CD4-positive, CD25-positive, alpha-beta regulatory T cell (primary cell): Measurements from ENCODE around the gene MTHFR. TPM values are rescaled to one million over a fixed set of nuclear protein-coding genes. Genes with fewer than 3 reads are reported as not detected.

Experiments used
- ATAC-seq, 2 donors: fragments of 150-1000 bp; cut with Tn5 transposase; one replicate each; pipeline ENCODE4 v1.10.0; 2021; ENCODE audit warnings: low read depth in 2 of 2, moderate number of reproducible peaks in 2 of 2, moderate library complexity in 1 of 2
- DNase-seq, 3 donors: peaks; one replicate each; pipeline versions ENCODE4 v3.0.0 to v3.0.0-alpha.2; 2012 to 2022; ENCODE audit warnings: mixed read lengths in 1 of 3
- H3K27ac ChIP-seq: one replicate; pipeline ENCODE4 v1.7.0; 2013; ENCODE audit warnings: mild to moderate bottlenecking, low read length; ENCODE audit not compliant: insufficient read depth, poor library complexity, severe bottlenecking
- H3K27me3 ChIP-seq: one replicate; pipeline ENCODE4 v1.7.0; 2013; ENCODE audit warnings: low read length; ENCODE audit not compliant: control insufficient read depth, insufficient read depth
- H3K36me3 ChIP-seq: one replicate; pipeline ENCODE4 v1.7.0; 2013; ENCODE audit warnings: mild to moderate bottlenecking, low read length, moderate library complexity; ENCODE audit not compliant: control insufficient read depth, insufficient read depth
- H3K4me1 ChIP-seq: 2 replicates; pipeline ENCODE4 v1.7.0; 2013; ENCODE audit warnings: mild to moderate bottlenecking, low read length; ENCODE audit not compliant: insufficient read depth, control insufficient read depth, poor library complexity, severe bottlenecking
- H3K4me3 ChIP-seq: one replicate; pipeline ENCODE4 v1.7.0; 2013; ENCODE audit warnings: low read depth, mild to moderate bottlenecking, low read length, moderate library complexity
- H3K9me3 ChIP-seq, 2 experiments: 1 replicate in 1 of 2; 2 replicates in 1 of 2; pipeline ENCODE4 v1.7.0; 2013; ENCODE audit warnings: low read length in 2 of 2, mild to moderate bottlenecking in 1 of 2, moderate library complexity in 1 of 2; ENCODE audit not compliant: control insufficient read depth in 2 of 2
- H3K27ac Mint-ChIP-seq, 3 donors: one replicate each; pipeline ENCODE4 v1.8.0; 2020 to 2022; ENCODE audit warnings: mild to moderate bottlenecking in 3 of 3, mixed read lengths in 3 of 3, moderate library complexity in 2 of 3
- H3K27me3 Mint-ChIP-seq: one replicate; pipeline ENCODE4 v1.8.0; 2022; ENCODE audit warnings: mild to moderate bottlenecking, mixed read lengths
- H3K36me3 Mint-ChIP-seq: one replicate; pipeline ENCODE4 v1.8.0; 2020; ENCODE audit warnings: mixed read lengths
- H3K4me1 Mint-ChIP-seq, 4 donors: one replicate each; pipeline ENCODE4 v1.8.0; 2020 to 2022; ENCODE audit warnings: mixed read lengths in 4 of 4, mild to moderate bottlenecking in 1 of 4
- H3K4me3 Mint-ChIP-seq, 4 donors: one replicate each; pipeline ENCODE4 v1.8.0; 2020 to 2022; ENCODE audit warnings: mild to moderate bottlenecking in 4 of 4, mixed read lengths in 4 of 4, moderate library complexity in 3 of 4
- H3K9me3 Mint-ChIP-seq, 7 donors: one replicate each; pipeline ENCODE4 v1.8.0; 2020 to 2022; ENCODE audit warnings: mixed read lengths in 7 of 7, mild to moderate bottlenecking in 3 of 7, moderate library complexity in 2 of 7
- polyA plus RNA-seq, 4 donors: library from polyadenylated mRNA; unstranded; fragments of 300-500 nt; fragmentation: Illumina TruSeq; gene quantifications; one replicate each; pipeline ENCODE4 v1.2.3, GENCODE V29; 2021
- total RNA-seq: library from RNA; stranded (reverse); gene quantifications from one replicate; pipeline ENCODE4 v1.2.3, GENCODE V29; 2022

MTHFR gene
- total and polyA plus RNA-seq, 5 donors from 2014 or later, result 5.6 to 35.0 (median 6.6) TPM

- H3K27me3 ChIP-seq, result no peaks in the 10 kb centered on the region
- H3K4me1 ChIP-seq, result no peaks in the 10 kb centered on the region
- DNase-seq (no peak), ATAC-seq (no peak)
- no peaks in the 10 kb centered on the region for H3K36me3 ChIP-seq
- no peak overlapping the region for H3K27ac ChIP-seq
- peaks cover 5% of the 10 kb centered on the region for H3K27me3 Mint-ChIP-seq
- H3K36me3 Mint-ChIP-seq, result no peaks in the 10 kb centered on the region
- no peak overlapping the region for H3K4me3 ChIP-seq
- no peaks in the 10 kb centered on the region for H3K9me3 ChIP-seq
- H3K9me3 Mint-ChIP-seq, result no peaks in the 10 kb centered on the region
- no peaks in the 10 kb centered on the region for H3K4me1 Mint-ChIP-seq
- H3K4me3 Mint-ChIP-seq, result no peak overlapping the region
- no peak overlapping the region for H3K27ac Mint-ChIP-seq
Measured at GRCh38 chr1:11771481-11772043, 34.2 kb downstream of the MTHFR start.

- Histone ChIP-seq H3K36me3 (no peaks in the 10 kb centered on the region), H3K4me3 (no peak overlapping the region), H3K9me3 (no peaks in the 10 kb centered on the region), H3K27ac (no peak overlapping the region), H3K4me1 (no peaks in the 10 kb centered on the region), H3K27me3 (no peaks in the 10 kb centered on the region)
- Mint-ChIP-seq H3K9me3 (no peaks in the 10 kb centered on the region), H3K36me3 (no peaks in the 10 kb centered on the region), H3K27me3 (peaks cover 5% of the 10 kb centered on the region), H3K4me1 (no peaks in the 10 kb centered on the region), H3K27ac (no peak overlapping the region), H3K4me3 (no peak overlapping the region)
- ATAC-seq, result no peak
- DNase-seq, result no peak
Measured at GRCh38 chr1:11770011-11770410, 35.8 kb downstream of the MTHFR start.

GRCh38 chr1:11769274-11769673 lies 36.5 kb downstream of the MTHFR start:
- Histone ChIP-seq H3K9me3 (no peaks in the 10 kb centered on the region), H3K27ac (no peak overlapping the region), H3K36me3 (no peaks in the 10 kb centered on the region), H3K4me1 (no peaks in the 10 kb centered on the region), H3K27me3 (no peaks in the 10 kb centered on the region), H3K4me3 (no peak overlapping the region)
- DNase-seq (no peak), ATAC-seq (no peak)
- Mint-ChIP-seq H3K27ac (no peak overlapping the region), H3K9me3 (no peaks in the 10 kb centered on the region), H3K36me3 (no peaks in the 10 kb centered on the region), H3K4me3 (no peak overlapping the region), H3K27me3 (peaks cover 5% of the 10 kb centered on the region), H3K4me1 (no peaks in the 10 kb centered on the region)

GRCh38 chr1:11768821-11769220 lies 36.9 kb downstream of the MTHFR start:
- Mint-ChIP-seq H3K4me1 (peaks cover 0 to under 1% (median 0%) of the 10 kb centered on the region in 4 donors), H3K27me3 (peaks cover 5% of the 10 kb centered on the region), H3K36me3 (no peaks in the 10 kb centered on the region), H3K9me3 (no peaks in the 10 kb centered on the region), H3K4me3 (no peak overlapping the region), H3K27ac (no peak overlapping the region)
- ATAC-seq (no peak), DNase-seq (no peak)
- no peak overlapping the region for H3K4me3 ChIP-seq
- no peaks in the 10 kb centered on the region for H3K27me3 ChIP-seq
- no peaks in the 10 kb centered on the region for H3K4me1 ChIP-seq
- H3K9me3 ChIP-seq, result no peaks in the 10 kb centered on the region
- H3K27ac ChIP-seq, result no peak overlapping the region
- no peaks in the 10 kb centered on the region for H3K36me3 ChIP-seq

GRCh38 chr1:11767922-11768704 lies 37.7 kb downstream of the MTHFR start:
- no peak for ATAC-seq
- no peak overlapping the region for H3K4me3 Mint-ChIP-seq
- H3K27ac ChIP-seq, result no peak overlapping the region
- no peaks in the 10 kb centered on the region for H3K9me3 Mint-ChIP-seq
- H3K27me3 ChIP-seq, result no peaks in the 10 kb centered on the region
- H3K4me3 ChIP-seq, result no peak overlapping the region
- peaks cover 0 to 3% (median 0%) of the 10 kb centered on the region in 4 donors for H3K4me1 Mint-ChIP-seq
- H3K27ac Mint-ChIP-seq, result no peak overlapping the region
- peaks cover 5% of the 10 kb centered on the region for H3K27me3 Mint-ChIP-seq
- no peaks in the 10 kb centered on the region for H3K36me3 ChIP-seq
- H3K36me3 Mint-ChIP-seq, result no peaks in the 10 kb centered on the region
- H3K9me3 ChIP-seq, result no peaks in the 10 kb centered on the region
- no peak for DNase-seq
- no peaks in the 10 kb centered on the region for H3K4me1 ChIP-seq

GRCh38 chr1:11766429-11766776 lies 39.4 kb downstream of the MTHFR start:
- Histone ChIP-seq H3K27ac (no peak overlapping the region), H3K27me3 (no peaks in the 10 kb centered on the region), H3K4me3 (no peak overlapping the region), H3K36me3 (no peaks in the 10 kb centered on the region), H3K9me3 (no peaks in the 10 kb centered on the region), H3K4me1 (peaks cover 8% of the 10 kb centered on the region)
- no peak overlapping the region for H3K4me3 Mint-ChIP-seq
- no peak overlapping the region for H3K27ac Mint-ChIP-seq
- no peak for DNase-seq
- no peaks in the 10 kb centered on the region for H3K36me3 Mint-ChIP-seq
- H3K27me3 Mint-ChIP-seq, result peaks cover 19% of the 10 kb centered on the region
- no peaks in the 10 kb centered on the region for H3K9me3 Mint-ChIP-seq
- ATAC-seq, result no peak
- H3K4me1 Mint-ChIP-seq, result peaks cover 0 to 8% (median 0%) of the 10 kb centered on the region in 4 donors

GRCh38 chr1:11765661-11766428 lies 39.9 kb downstream of the MTHFR start:
- no peak overlapping the region for H3K4me3 Mint-ChIP-seq
- peaks cover 8% of the 10 kb centered on the region for H3K4me1 ChIP-seq
- no peaks in the 10 kb centered on the region for H3K36me3 Mint-ChIP-seq
- no peak overlapping the region for H3K4me3 ChIP-seq
- no peaks in the 10 kb centered on the region for H3K27me3 ChIP-seq
- no peaks in the 10 kb centered on the region for H3K36me3 ChIP-seq
- H3K27ac Mint-ChIP-seq, result no peak overlapping the region
- no peaks in the 10 kb centered on the region for H3K9me3 ChIP-seq
- H3K27ac ChIP-seq, result no peak overlapping the region
- DNase-seq (no peak), ATAC-seq (no peak)
- H3K4me1 Mint-ChIP-seq, result peaks cover 0 to 10% (median 0%) of the 10 kb centered on the region in 4 donors
- H3K27me3 Mint-ChIP-seq, result peaks cover 25% of the 10 kb centered on the region
- H3K9me3 Mint-ChIP-seq, result no peaks in the 10 kb centered on the region
